Measurements from ENCODE around the gene DPM1. TPM values are rescaled to one million over a fixed set of nuclear protein-coding genes. Genes with fewer than 3 reads are reported as not detected.
A peak's percentile ranks its signal among the peaks of the same experiment; 100 is the strongest.

DPM1 gene
- total RNA-seq, 1 experiment from 2014 or later = 65.5 TPM

DNA sequence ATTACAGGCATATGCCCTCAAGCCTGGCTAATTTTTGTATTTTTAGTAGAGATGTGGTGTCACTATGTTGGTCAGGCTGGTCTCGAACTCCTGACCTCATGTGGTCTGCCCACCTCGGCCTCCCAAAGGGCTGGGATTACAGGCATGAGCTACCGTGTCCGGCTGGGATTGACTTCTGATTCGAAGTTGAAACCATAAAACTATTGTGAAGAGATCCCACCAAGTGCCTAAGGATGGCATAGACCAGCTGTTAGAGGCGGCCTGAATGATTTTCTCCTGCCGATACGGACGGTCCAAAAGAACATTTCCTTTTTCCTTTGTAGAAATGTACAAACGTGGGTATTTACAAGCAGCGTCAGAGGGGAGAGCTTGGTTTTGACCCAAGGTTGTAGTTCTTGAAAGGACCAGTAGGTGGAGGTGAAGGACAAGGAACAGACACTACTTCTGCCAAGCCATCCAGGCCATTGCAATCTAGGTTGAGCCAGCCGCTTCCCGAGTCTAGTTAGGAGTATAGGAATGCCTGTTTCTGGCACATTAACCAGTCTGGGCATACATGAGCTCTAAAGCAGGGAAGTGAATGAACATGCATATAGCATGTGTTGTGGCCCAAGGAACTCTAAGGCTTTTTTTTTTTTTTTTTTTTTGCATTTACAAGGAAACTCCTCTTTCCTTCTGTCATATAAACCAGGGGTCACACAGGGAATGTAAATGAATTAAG, 29.3 kb upstream of the DPM1 start:
- H3K27ac ChIP-seq (ENCODE audit: low read depth, low read length) = no peak overlapping the region
- H4K20me1 ChIP-seq (ENCODE audit: insufficient read depth) = no peaks in the 10 kb centered on the region
- TF ChIP-seq RAD21 (IDR thresholded peaks at IDR 0.05; ENCODE audit: low read depth) (peak; percentile 96), TCF7L2 (IDR thresholded peaks at IDR 0.05; ENCODE audit: borderline replicate concordance, extremely low read depth, insufficient read depth, insufficient read length) (peak; percentile 25), YY1 (IDR thresholded peaks at IDR 0.05; ENCODE audit: extremely low read depth, insufficient replicate concordance, low read depth, low read length) (peak; percentile 9), SP1 (IDR thresholded peaks at IDR 0.05; ENCODE audit: low read depth) (no peak)
- TF ChIP-seq, protein P1, sequence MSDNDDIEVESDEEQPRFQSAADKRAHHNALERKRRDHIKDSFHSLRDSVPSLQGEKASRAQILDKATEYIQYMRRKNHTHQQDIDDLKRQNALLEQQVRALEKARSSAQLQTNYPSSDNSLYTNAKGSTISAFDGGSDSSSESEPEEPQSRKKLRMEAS (IDR thresholded peaks at IDR 0.05) = no peak
- TF ChIP-seq, protein P2, sequence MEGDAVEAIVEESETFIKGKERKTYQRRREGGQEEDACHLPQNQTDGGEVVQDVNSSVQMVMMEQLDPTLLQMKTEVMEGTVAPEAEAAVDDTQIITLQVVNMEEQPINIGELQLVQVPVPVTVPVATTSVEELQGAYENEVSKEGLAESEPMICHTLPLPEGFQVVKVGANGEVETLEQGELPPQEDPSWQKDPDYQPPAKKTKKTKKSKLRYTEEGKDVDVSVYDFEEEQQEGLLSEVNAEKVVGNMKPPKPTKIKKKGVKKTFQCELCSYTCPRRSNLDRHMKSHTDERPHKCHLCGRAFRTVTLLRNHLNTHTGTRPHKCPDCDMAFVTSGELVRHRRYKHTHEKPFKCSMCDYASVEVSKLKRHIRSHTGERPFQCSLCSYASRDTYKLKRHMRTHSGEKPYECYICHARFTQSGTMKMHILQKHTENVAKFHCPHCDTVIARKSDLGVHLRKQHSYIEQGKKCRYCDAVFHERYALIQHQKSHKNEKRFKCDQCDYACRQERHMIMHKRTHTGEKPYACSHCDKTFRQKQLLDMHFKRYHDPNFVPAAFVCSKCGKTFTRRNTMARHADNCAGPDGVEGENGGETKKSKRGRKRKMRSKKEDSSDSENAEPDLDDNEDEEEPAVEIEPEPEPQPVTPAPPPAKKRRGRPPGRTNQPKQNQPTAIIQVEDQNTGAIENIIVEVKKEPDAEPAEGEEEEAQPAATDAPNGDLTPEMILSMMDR (IDR thresholded peaks at IDR 0.05 in 2 of 3, conservative IDR thresholded peaks at IDR 0.05 in 1 of 3; ENCODE audit: borderline replicate concordance in 1 of 3, insufficient read depth in 1 of 3, low read depth in 2 of 3, low read length in 2 of 3) = peak; percentile 80 to 89 (median 86)
- no peaks in the 10 kb centered on the region for H3K79me2 ChIP-seq (ENCODE audit: insufficient read depth, low read length)
- H3K4me3 ChIP-seq (replicated peaks in 1 of 2; ENCODE audit: low read depth in 1 of 2, low read length in 2 of 2) = peak overlapping the region; percentile 34 to 36
- POLR2A ChIA-PET = interaction anchor here (0.9 to 1.7 kb wide), 5 partner anchors 29 to 379 kb away, joined by 3 to 6 read pairs (median 4); partner anchors contain the start of genes DPM1 and MOCS3
- DNase-seq (ENCODE audit: low read depth, low spot score) (peak; percentile 92), ATAC-seq (peak; percentile 97)
- H3K9me3 ChIP-seq (ENCODE audit: control insufficient read depth in 1 of 2, insufficient read depth in 1 of 2, low read depth in 1 of 2, low read length in 2 of 2) = no peaks in the 10 kb centered on the region
- peaks cover 0 to 9% of the 10 kb centered on the region in 2 experiments; a peak in 1 of 4 replicates for H3K4me1 ChIP-seq (ENCODE audit: control insufficient read depth in 1 of 2, insufficient read depth in 2 of 2, low read length in 2 of 2)
- peak overlapping the region; percentile 15; the same call in 1 of the 2 replicates for H3K9ac ChIP-seq (ENCODE audit: low read length)
- H3K9me2 ChIP-seq (ENCODE audit: insufficient read depth) = no peaks in the 10 kb centered on the region
- intact Hi-C loops (cut with micrococcal nuclease) = loop anchor here (1.0 to 10.0 kb wide), 6 partner anchors 319 to 1096 kb away; no protein-coding TSS in a partner anchor
- peak overlapping the region; percentile 71 for H3K4me2 ChIP-seq (ENCODE audit: low read length)
- CTCF ChIA-PET = interaction anchor here (0.6 to 4.8 kb wide), 57 partner anchors 9 to 1141 kb away, joined by 3 to 106 read pairs (median 4); partner anchors contain the start of genes BCAS4, DPM1 and MOCS3
- RAD21 ChIA-PET (ENCODE audit: low non-redundant PET in 1 of 2, low total read pairs in 2 of 2, uncharacterized antibody in 2 of 2, unreplicated experiment in 2 of 2) = interaction anchor here (0.6 to 1.7 kb wide), 18 partner anchors 11 to 1163 kb away, joined by 3 to 15 read pairs (median 4); partner anchors contain the start of gene BCAS4 (in 1 of the 2)
- no peaks in the 10 kb centered on the region for H3K36me3 ChIP-seq (ENCODE audit: control insufficient read depth in 1 of 2, insufficient read depth in 2 of 2, low read length in 2 of 2)
- no peaks in the 10 kb centered on the region for H3K27me3 ChIP-seq (ENCODE audit: insufficient read depth, low read length)
- no TSS peak for BruUV-seq (replicated peaks)
- peak overlapping the region; percentile 27 for H2AFZ ChIP-seq (ENCODE audit: low read depth, low read length, poor library complexity, severe bottlenecking)

Measured in HCT116 (cell line).